GM18507 (cell line): ENCODE measurements around the gene MAPK6.

Experiments
- DNase-seq: peaks from one replicate; pipeline ENCODE4 v3.0.0; 2011; ENCODE audit warnings: low read depth; ENCODE audit not compliant: insufficient read length; ENCODE audit errors: extremely low spot score
- FAIRE-seq: peaks from 2 replicates; lab custom pipeline; 2011; peaks lifted over from hg19 to GRCh38; lab: Jason Lieb, UNC

The MAPK6 gene

DNA sequence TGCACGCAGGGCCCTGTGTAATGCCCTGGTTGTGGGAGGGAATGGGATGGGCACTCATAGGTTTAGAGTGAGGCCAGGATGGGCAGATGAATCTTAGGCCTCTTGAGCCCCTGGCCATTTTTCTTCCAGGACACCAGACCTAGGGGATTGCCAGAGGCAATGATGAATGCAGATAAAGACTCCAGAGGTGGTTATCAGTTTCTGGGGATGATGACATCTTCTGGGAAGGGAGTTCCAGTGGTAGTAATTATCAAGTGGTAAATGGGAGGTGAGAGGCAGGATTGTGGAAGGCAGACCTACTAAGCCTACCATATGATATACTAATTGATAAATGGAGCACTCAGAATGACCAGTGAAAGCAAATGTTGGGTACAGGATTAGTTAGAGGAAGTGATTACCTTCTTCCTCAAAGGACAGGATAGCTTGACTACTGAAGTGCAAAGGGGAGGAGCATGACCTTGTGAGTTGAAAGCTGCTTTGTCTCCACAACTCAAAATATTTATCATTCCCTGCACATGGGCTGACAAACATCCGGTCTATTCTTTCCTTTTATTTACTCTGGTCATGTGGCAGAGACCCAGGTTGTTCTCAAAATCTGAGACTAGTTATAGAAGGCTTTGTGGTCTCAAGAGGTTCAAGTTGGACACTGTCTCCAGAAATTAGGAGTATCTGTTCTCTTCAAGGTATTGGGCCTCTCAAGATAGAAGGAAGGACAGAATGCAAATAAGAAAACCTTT is 10.2 kb upstream of the MAPK6 start:
- no peak for DNase-seq
- peak; percentile 83 for FAIRE-seq

DNA sequence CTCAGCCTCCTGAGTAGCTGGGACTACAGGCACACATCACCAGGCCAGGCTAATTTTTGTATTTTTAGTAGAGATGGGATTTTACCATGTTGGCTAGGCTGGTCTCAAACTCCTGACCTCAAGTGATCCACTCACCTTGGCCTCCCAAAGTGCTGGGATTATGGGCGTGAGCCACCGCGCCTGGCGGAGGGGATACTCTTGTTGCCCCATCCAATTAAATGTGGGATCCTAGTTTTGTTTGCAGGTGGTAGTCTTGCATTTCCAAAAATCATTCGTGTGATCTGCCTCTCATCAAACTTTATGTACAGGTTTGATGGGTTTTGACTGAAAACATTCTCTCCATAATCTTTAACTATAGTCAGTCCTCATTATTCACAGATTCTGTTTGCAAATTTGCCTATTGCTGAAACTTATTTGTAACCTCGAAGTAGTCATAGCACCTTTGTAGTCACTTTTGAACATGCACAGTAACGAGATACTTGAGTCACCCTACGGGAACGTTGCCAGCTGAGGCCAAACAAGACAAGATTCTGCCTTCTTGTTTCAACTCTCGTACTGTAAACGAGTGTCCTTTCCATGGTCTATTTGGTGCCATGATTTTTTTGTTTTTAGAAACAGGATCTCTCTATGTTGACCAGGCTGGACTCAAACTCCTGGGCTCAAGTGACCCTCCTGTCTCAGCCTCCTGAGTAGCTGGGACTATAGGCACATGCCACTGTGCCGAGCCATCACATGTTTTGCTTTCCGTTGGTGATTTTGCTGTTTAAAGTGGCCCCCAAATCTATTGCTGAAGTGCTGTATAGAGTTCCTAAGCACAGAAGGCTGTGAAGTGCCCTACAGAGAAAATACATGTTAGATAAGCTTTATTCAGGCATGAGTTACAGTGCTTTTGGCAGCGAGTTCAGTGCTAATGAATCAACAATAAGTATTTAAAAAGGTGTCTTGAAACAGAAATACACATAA is 8.1 kb upstream of the MAPK6 start:
- DNase-seq: no peak
- peak; percentile 36 for FAIRE-seq

- DNase-seq (no peak), FAIRE-seq (no peak)
These were observed 7.3 kb upstream of the MAPK6 start for GRCh38 chr15:52011711-52012144.

DNA sequence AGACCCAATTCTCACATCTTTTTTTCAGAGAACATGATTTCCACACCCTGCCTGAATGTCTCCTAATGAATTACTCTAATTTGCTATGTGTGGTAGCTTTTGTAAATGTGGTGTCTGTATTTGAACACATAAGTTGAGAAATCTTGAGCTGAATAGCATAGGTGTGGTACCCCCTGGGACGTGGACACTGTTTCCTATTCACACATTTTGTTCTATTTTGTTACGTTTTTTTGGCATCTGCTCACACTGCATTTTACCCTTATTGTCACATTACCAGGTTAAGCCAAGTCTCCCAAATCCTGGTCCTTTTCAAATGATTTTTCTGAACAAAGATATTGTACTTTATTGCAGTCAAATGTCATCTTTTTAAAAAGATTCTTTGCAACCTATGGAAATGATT is 6.8 kb upstream of the MAPK6 start:
- FAIRE-seq (no peak), DNase-seq (no peak)

GRCh38 chr15:52013151-52013791 is 5.7 kb upstream of the MAPK6 start:
- no peak for DNase-seq
- no peak for FAIRE-seq

GRCh38 chr15:52014616-52015015 is 4.4 kb upstream of the MAPK6 start:
- FAIRE-seq (no peak), DNase-seq (no peak)

DNA sequence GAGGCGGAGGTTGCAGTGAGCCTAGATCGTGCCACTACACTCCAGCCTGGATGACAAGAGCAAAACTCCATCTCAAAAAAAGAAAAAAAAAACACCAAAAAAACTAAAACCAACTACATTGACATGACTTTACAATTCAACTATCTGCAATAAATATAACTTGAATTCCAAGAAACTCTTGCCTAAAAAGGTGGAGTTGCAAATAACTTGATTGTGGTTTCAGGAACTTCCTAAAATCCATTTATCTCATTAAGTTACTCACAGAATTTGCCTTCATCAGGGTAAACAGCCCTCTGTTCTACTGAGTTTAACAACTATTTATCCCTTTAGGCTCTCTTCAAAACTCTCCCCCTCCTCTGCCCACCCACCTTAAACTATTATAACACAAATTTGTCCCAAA is 2.7 kb upstream of the MAPK6 start:
- no peak for FAIRE-seq
- DNase-seq: no peak

GRCh38 chr15:52018244-52018643 is 775 bp upstream of the MAPK6 start:
- FAIRE-seq: no peak

DNA sequence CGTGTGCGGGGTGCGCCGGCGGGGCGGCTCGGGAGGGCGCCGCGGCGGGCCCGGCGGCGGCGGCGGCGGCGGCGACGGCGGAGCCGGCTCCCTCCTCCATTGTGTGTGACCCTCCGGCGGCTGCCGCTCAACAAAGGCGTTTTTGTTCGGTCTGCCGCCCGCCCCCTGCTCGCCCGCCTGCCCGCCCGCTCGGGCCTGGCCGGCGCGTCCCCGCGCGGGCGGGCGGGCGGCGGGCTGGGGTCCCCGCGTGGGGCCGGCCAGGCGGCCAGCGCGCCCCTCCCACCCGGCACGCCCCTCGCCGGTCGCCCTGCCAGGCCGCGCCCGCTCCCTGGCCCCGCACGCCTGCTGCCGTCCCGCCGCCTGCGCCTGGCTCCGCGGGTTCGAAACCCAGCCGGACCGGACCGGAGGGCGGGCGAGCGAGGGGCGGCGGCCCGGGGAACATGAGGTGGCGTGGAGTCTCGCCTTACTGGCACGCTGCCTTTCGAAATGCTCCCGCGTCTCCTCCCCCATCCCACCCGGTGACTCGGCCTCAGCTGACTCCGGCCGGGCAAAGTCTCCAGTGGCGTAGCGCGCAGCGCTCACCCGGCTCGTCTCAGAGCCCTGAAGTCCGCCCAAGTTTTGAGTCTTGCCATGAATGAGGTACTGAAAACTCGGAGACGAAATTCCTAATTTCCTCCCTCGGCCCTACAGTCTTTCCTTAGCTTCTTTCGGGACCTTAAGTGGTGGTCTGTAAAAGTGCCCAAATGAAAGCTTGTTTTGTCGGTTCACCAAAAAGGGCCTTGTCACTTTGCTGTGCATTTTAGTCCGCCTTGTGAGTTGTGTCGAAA is 588 bp downstream of the MAPK6 start:
- DNase-seq: peak; percentile 47
- peak; percentile 35 for FAIRE-seq

More at GRCh38 chr15:52018244-52018643, 775 bp upstream of the MAPK6 start:
- DNase-seq: no peak

- no peak for DNase-seq
- FAIRE-seq: peak; percentile 31
These were observed 1.4 kb downstream of the MAPK6 start for GRCh38 chr15:52020221-52021085.

DNA sequence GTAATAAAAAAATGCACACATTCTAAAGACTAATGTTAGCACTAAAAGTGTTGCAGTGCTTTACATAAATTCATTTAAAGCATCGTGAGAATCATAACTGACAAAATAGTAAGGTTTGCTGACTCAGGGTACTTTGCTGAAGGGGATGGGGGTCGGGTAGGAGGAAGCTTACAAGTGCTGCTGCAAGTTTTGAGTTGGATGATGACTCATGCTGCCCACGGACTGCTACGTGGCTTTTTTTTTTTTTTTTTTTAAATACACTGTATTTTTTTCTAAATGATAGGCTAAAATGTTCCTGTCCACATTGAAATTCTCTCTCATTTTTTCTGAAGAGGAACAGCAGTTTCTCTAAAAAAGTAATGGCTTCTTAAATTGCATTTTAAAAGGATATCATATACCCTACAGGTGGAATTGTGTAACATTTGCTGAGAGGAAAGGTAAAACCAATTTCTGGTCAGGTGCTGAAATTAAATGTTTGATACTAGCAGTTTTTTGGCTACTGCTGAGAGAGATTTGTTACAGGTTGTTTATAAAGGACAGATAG is 2.2 kb downstream of the MAPK6 start:
- peak; percentile 59 for FAIRE-seq
- DNase-seq: no peak

- DNase-seq: no peak
- no peak for FAIRE-seq
These were observed 3.0 kb downstream of the MAPK6 start for GRCh38 chr15:52021892-52022540.

DNA sequence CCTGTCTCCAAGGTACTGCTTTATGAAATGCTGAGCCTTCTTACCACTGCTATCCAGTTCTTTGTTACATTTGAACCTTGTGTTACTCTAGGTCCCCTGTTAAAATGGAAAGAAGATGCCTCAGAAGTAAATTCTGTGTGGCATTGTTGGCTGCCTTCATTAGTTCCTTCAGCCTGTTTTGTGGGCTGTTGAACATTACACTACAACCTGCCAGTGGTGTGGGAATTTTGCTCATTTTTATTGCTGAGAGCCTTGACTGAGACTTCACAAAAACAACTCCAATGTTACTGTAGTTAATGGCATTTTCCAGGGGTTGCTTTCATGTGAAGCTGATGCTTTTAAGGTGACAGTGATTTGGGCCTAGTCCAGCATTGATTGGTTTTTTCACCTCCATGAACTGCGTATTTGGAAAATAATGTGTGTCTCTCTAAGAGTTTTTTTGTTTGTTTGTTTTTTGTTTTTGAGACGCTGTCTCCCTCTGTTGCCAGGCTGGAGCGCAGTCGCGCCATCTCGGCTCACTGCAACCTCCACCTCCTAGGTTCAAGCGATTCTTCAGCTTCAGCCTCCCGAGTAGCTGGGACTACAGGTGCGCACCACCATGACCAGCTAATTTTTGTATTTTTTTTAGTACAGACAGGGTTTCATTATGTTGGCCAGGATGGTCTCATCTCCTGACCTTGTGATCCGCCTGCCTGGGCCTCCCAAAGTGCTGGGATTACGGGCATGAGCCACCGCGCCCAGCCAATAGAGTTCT is 4.3 kb downstream of the MAPK6 start:
- no peak for DNase-seq
- FAIRE-seq: no peak

GRCh38 chr15:52028431-52029093 is 9.5 kb downstream of the MAPK6 start:
- FAIRE-seq: no peak
- DNase-seq: no peak

DNA sequence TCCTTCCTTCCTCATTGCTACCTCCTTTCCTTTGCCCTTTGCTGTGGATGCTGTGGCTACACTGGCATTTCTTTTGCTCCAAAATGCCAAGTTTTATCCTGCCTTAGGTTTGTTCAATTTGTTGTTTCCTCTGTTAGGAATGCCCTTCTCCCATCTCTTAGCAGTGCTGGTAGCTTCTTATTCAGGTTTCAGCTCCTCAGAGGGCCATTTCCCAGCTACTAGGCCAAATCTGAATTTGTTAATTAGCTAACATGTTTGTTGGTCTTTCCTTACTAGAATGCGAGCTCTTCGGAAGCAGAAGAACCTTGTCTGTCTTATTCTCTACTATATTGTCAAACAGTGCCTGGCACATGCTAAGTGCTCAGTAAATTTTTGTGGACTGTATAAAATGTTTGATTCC is 11.0 kb downstream of the MAPK6 start:
- no peak for FAIRE-seq
- no peak for DNase-seq

DNA sequence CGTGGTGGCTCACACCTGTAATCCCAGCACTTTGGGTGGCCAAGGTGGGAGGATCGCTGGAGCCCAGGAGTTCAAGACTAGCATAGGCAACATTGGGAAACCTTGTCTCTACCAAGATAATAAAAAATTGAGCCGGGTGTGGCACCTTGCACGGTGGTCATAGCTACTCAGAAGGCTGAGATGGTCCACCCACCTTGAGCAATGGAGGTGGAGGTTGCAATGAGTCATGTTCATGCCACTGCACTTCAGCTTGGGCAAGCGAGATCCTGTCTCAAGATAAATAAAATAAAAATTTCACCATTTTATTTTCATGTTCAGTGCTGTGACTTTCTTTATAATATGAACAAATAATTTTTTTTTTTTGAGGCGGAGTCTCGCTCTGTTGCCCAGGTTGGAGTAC is 12.5 kb downstream of the MAPK6 start:
- DNase-seq (no peak), FAIRE-seq (no peak)
